Renal cortical epithelial cell (primary cell): ENCODE results near the gene MRPS21. TPM values are rescaled to one million over a fixed set of nuclear protein-coding genes. Genes with fewer than 3 reads are reported as not detected.

Experiments
- DNase-seq: peaks from one replicate; pipeline ENCODE4 v3.0.0-alpha.2; 2011; ENCODE audit warnings: low read depth
- total RNA-seq: library from RNA; depleted of rRNA; stranded (reverse); fragments of >200 nt; gene quantifications from 2 replicates; pipeline ENCODE4 v1.2.3, GENCODE V29; 2014

The MRPS21 gene
- total RNA-seq = 50.2 and 67.0 TPM in 2 replicates

- peak; percentile 85 for DNase-seq
Observed at GRCh38 chr1:150293433-150294253, at the start of gene MRPS21. Gene MRPS21, plus strand, starts transcription at chr1:150293861. Its CDS starts 506 bp downstream, at chr1:150294367.

GRCh38 chr1:150249936-150250335, 43.7 kb upstream of the MRPS21 start:
- DNase-seq = no peak

GRCh38 chr1:150256198-150256553, 37.5 kb upstream of the MRPS21 start:
- no peak for DNase-seq

- DNase-seq = no peak
Observed at GRCh38 chr1:150256554-150257341, 36.9 kb upstream of the MRPS21 start.

GRCh38 chr1:150257624-150258585, 35.8 kb upstream of the MRPS21 start, which contains the start of gene CA14:
Gene CA14, plus strand, starts transcription at chr1:150257774. Its CDS starts 355 bp downstream, at chr1:150258129.
- DNase-seq = no peak

- no peak for DNase-seq
Observed at GRCh38 chr1:150259217-150259616, 34.4 kb upstream of the MRPS21 start.

- DNase-seq = peak; percentile 43
Observed at GRCh38 chr1:150259758-150260669, 33.6 kb upstream of the MRPS21 start.

- DNase-seq = no peak
Observed at GRCh38 chr1:150261367-150261766, 32.3 kb upstream of the MRPS21 start.

- DNase-seq = peak; percentile 43
Observed at GRCh38 chr1:150262388-150263320, 31.0 kb upstream of the MRPS21 start.

- DNase-seq = no peak
Observed at GRCh38 chr1:150263549-150263948, 30.1 kb upstream of the MRPS21 start.

- DNase-seq = no peak
Observed at GRCh38 chr1:150267896-150268295, 25.8 kb upstream of the MRPS21 start.

GRCh38 chr1:150268340-150268704, 25.3 kb upstream of the MRPS21 start:
- peak; percentile 34 for DNase-seq

GRCh38 chr1:150268705-150269403, 24.8 kb upstream of the MRPS21 start, which contains the start of gene APH1A:
Gene APH1A, minus strand, starts transcription at chr1:150269016. Its CDS starts 206 bp downstream, at chr1:150268810.
- peak; percentile 91 for DNase-seq

- DNase-seq = no peak
Observed at GRCh38 chr1:150269451-150269850, 24.2 kb upstream of the MRPS21 start.

GRCh38 chr1:150271291-150271959, 22.2 kb upstream of the MRPS21 start:
- DNase-seq = peak; percentile 65

GRCh38 chr1:150273311-150273710, 20.4 kb upstream of the MRPS21 start:
- DNase-seq = no peak

GRCh38 chr1:150280138-150280707, 13.4 kb upstream of the MRPS21 start:
- no peak for DNase-seq
